Activated T-cell treated with anti-CD3 and anti-CD28 coated beads, Interleukin-2, amount 50 U/mL, for 24 hours (primary cell): ENCODE data around the gene FAM72B.
"Not testable (repeated sequence)": the region's sequence is repeated elsewhere in the genome, so short reads cannot be mapped to it uniquely, and the experiment has no call there.

Source experiments
- DNase-seq: peaks from one replicate; pipeline ENCODE4 v3.0.0-alpha.2; 2020
- H3K27ac Mint-ChIP-seq: 2 replicates; pipeline ENCODE4 v1.8.0; 2020; ENCODE audit warnings: mild to moderate bottlenecking, mixed read lengths
- H3K27me3 Mint-ChIP-seq: 2 replicates; pipeline ENCODE4 v1.8.0; 2020; ENCODE audit warnings: mixed read lengths
- H3K36me3 Mint-ChIP-seq: 2 replicates; pipeline ENCODE4 v1.8.0; 2020; ENCODE audit warnings: low read depth, mixed read lengths
- H3K4me1 Mint-ChIP-seq: 2 replicates; pipeline ENCODE4 v1.8.0; 2020; ENCODE audit warnings: low read depth, mixed read lengths
- H3K4me3 Mint-ChIP-seq: 2 replicates; pipeline ENCODE4 v1.8.0; 2020; ENCODE audit warnings: mild to moderate bottlenecking, moderate library complexity, mixed read lengths
- H3K9me3 Mint-ChIP-seq: 2 replicates; pipeline ENCODE4 v1.8.0; 2020; ENCODE audit warnings: mixed read lengths

The FAM72B gene

DNA sequence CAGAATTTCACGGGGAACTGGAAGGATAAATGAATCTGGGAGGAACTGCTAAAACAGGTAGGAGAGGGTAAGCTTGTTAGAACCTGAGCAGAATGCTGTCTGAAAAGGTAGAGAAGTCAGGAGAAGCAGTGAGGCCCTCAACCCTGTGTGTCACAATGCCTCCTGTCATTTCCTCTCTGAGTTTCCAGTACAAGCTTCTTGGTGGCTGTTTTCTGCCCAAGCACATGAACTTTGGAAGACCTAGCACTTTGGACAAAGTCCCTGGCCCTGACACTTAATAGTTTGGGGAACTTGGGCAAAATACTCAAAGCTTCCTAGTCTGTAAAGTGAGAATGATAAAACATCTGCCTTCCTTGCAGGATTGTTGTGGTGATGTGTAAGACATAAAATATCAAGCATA lies 52.6 kb downstream of the FAM72B start:
- H3K27ac Mint-ChIP-seq, H3K36me3 Mint-ChIP-seq, DNase-seq, H3K27me3 Mint-ChIP-seq, H3K4me3 Mint-ChIP-seq, H3K4me1 Mint-ChIP-seq, H3K9me3 Mint-ChIP-seq: not testable (repeated sequence)

DNA sequence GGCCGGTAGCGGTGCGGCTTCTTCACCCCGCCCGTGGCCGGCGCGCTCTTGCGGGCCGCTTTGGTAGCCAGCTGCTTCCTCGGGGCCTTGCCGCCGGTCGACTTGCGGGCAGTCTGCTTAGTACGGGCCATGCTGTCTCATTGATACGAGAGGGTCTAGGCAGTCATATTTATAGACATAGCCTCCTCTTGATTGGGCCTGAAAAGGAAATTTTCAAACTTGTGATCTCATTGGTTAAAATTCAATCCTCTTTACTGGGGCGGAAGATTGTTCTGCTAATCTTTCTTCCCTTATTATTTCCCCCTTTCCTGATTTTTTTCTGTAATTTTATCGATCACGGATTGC lies 65.7 kb downstream of the FAM72B start:
- DNase-seq, H3K27ac Mint-ChIP-seq, H3K4me1 Mint-ChIP-seq, H3K36me3 Mint-ChIP-seq, H3K9me3 Mint-ChIP-seq, H3K27me3 Mint-ChIP-seq: not testable (repeated sequence)
- peak overlapping the region; percentile 48 for H3K4me3 Mint-ChIP-seq
